ENCODE results near the gene CRYAA.
"Not testable (repeated sequence)": the region's sequence is repeated elsewhere in the genome, so short reads cannot be mapped to it uniquely, and the experiment has no call there.

The CRYAA gene

GRCh38 chr21:43174998-43175397, 6.2 kb downstream of the CRYAA start:
- POLR2A ChIA-PET; H3K27ac ChIP-seq (ENCODE audit: extremely low read depth, low read depth, low read length); H3K36me3 ChIP-seq (ENCODE audit: control insufficient read depth in 2 of 2, insufficient read depth in 1 of 2, low read length in 2 of 2); H3K4me1 ChIP-seq (ENCODE audit: control insufficient read depth, insufficient read depth, low read length); CTCF ChIA-PET; H3K4me3 ChIP-seq (ENCODE audit: low read depth, low read length); H3K9me3 ChIP-seq (ENCODE audit: control insufficient read depth, insufficient read depth, low read depth, low read length): not testable (repeated sequence)

- POLR2A ChIA-PET: not testable (repeated sequence)
Observed at GRCh38 chr21:43176621-43177020, 7.8 kb downstream of the CRYAA start.

GRCh38 chr21:43177043-43177906, 8.5 kb downstream of the CRYAA start:
- CTCF ChIA-PET; H3K27ac ChIP-seq (ENCODE audit: extremely low read depth, low read depth, low read length); H3K4me3 ChIP-seq (ENCODE audit: low read depth, low read length); H3K9me3 ChIP-seq (ENCODE audit: control insufficient read depth, insufficient read depth, low read depth, low read length); POLR2A ChIA-PET; H3K4me1 ChIP-seq (ENCODE audit: control insufficient read depth, insufficient read depth, low read length); H3K36me3 ChIP-seq (ENCODE audit: control insufficient read depth in 2 of 2, insufficient read depth in 1 of 2, low read length in 2 of 2): not testable (repeated sequence)

More at GRCh38 chr21:43176621-43177020, 7.8 kb downstream of the CRYAA start:
- H3K4me1 ChIP-seq (ENCODE audit: control insufficient read depth, insufficient read depth, low read length); H3K36me3 ChIP-seq (ENCODE audit: control insufficient read depth in 2 of 2, insufficient read depth in 1 of 2, low read length in 2 of 2); CTCF ChIA-PET; H3K27ac ChIP-seq (ENCODE audit: extremely low read depth, low read depth, low read length); H3K4me3 ChIP-seq (ENCODE audit: low read depth, low read length); H3K9me3 ChIP-seq (ENCODE audit: control insufficient read depth, insufficient read depth, low read depth, low read length): not testable (repeated sequence)

- H3K9me3 ChIP-seq (ENCODE audit: control insufficient read depth, insufficient read depth, low read depth, low read length); H3K4me3 ChIP-seq (ENCODE audit: low read depth, low read length); H3K36me3 ChIP-seq (ENCODE audit: control insufficient read depth in 2 of 2, insufficient read depth in 1 of 2, low read length in 2 of 2); H3K4me1 ChIP-seq (ENCODE audit: control insufficient read depth, insufficient read depth, low read length); POLR2A ChIA-PET; H3K27ac ChIP-seq (ENCODE audit: extremely low read depth, low read depth, low read length); CTCF ChIA-PET: not testable (repeated sequence)
Observed at GRCh38 chr21:43178175-43178826, 9.5 kb downstream of the CRYAA start.

GRCh38 chr21:43181033-43181432, 12.2 kb downstream of the CRYAA start:
- H3K27ac ChIP-seq (ENCODE audit: extremely low read depth, low read depth, low read length); H3K9me3 ChIP-seq (ENCODE audit: control insufficient read depth, insufficient read depth, low read depth, low read length); H3K36me3 ChIP-seq (ENCODE audit: control insufficient read depth in 2 of 2, insufficient read depth in 1 of 2, low read length in 2 of 2); H3K4me3 ChIP-seq (ENCODE audit: low read depth, low read length); POLR2A ChIA-PET; CTCF ChIA-PET; H3K4me1 ChIP-seq (ENCODE audit: control insufficient read depth, insufficient read depth, low read length): not testable (repeated sequence)

- H3K4me3 ChIP-seq (ENCODE audit: low read depth, low read length); H3K36me3 ChIP-seq (ENCODE audit: control insufficient read depth in 2 of 2, insufficient read depth in 1 of 2, low read length in 2 of 2); CTCF ChIA-PET; H3K27ac ChIP-seq (ENCODE audit: extremely low read depth, low read depth, low read length); H3K9me3 ChIP-seq (ENCODE audit: control insufficient read depth, insufficient read depth, low read depth, low read length); H3K4me1 ChIP-seq (ENCODE audit: control insufficient read depth, insufficient read depth, low read length); POLR2A ChIA-PET: not testable (repeated sequence)
Observed at GRCh38 chr21:43187268-43187667, 18.5 kb downstream of the CRYAA start.

- ChIA-PET CTCF (no interaction called here), POLR2A (no interaction called here)
- no peak overlapping the region for H3K27ac ChIP-seq (ENCODE audit: extremely low read depth, low read depth, low read length)
- H3K36me3 ChIP-seq (ENCODE audit: control insufficient read depth in 2 of 2, insufficient read depth in 1 of 2, low read length in 2 of 2): no peaks in the 10 kb centered on the region
- TF ChIP-seq ZSCAN4 (tag by site-specific recombination; IDR thresholded peaks at IDR 0.05) (peak; percentile 47), ZNF639 (tag by site-specific recombination; IDR thresholded peaks at IDR 0.05) (no peak)
- H3K9me3 ChIP-seq (ENCODE audit: control insufficient read depth, insufficient read depth, low read depth, low read length): no peaks in the 10 kb centered on the region
- H3K4me3 ChIP-seq (ENCODE audit: low read depth, low read length): no peak overlapping the region
- no peaks in the 10 kb centered on the region for H3K4me1 ChIP-seq (ENCODE audit: control insufficient read depth, insufficient read depth, low read length)
Observed at GRCh38 chr21:43187715-43188114, 18.9 kb downstream of the CRYAA start.
